ENCODE data around the gene CBLN1. TPM values are rescaled to one million over a fixed set of nuclear protein-coding genes. Genes with fewer than 3 reads are reported as not detected.

Gene CBLN1
- not detected in 2 replicates for total RNA-seq

DNA sequence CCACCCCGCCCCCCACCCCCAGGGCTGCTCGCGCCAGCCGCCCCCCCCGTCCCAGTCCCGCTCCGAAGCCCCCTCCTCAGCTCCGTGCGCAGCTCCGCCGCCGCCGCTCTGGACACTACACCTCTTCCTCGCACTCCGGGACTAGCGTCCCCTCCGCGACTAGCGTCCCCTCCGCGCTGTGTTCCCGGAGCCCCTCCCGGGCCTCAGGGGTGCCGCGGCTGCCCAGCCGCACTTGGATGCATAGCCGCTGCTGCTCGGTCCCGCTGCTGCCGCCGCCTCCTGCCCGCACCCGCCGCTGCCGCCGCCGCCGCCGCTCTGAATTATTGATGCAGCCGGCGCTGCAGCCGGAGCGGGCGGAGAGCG lies at the start of gene CBLN1:
Gene CBLN1 (minus strand): TSS at position 359 of the 363 bp plus-strand sequence. CDS start 373 bp downstream, outside the sequence.

Other genes starting within 250 kb of the CBLN1 start
- gene C16orf78, start 92.0 kb upstream of the CBLN1 start, total RNA-seq: not detected in 2 replicates

Measured in myometrial cell (primary cell).